ENCODE measurements around the gene NRGN.
A peak's percentile ranks its signal among the peaks of the same experiment; 100 is the strongest.

The NRGN gene

GRCh38 chr11:124739479-124740276 is at the start of gene NRGN:
Gene NRGN, plus strand, starts transcription at chr11:124739942. Its CDS starts 143 bp downstream, at chr11:124740085.
- DNase-seq = peak; percentile 53 to 67

GRCh38 chr11:124693142-124693541 is 46.6 kb upstream of the NRGN start:
- no peak for DNase-seq

DNA sequence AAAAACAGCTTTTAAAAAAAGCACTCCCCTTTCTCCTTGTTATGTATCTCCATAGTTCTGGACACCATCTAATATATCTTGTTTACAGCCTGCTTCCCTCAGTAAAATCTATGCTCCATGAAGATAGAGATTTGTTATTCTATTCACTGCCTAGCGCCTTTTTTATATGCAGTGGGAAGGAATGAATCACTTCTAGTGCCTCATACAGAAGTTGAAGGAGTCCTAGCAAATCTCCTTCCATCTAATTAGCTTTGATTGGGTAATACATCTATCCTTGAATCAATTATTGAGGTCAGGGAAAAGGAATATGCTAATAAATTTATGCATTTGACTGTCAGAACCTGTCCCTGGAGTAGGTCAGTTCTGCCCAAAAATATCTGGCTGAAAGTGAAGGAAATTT is 40.2 kb upstream of the NRGN start:
- DNase-seq = no peak

- DNase-seq = no peak
Observed at GRCh38 chr11:124700028-124700427, 39.7 kb upstream of the NRGN start.

DNA sequence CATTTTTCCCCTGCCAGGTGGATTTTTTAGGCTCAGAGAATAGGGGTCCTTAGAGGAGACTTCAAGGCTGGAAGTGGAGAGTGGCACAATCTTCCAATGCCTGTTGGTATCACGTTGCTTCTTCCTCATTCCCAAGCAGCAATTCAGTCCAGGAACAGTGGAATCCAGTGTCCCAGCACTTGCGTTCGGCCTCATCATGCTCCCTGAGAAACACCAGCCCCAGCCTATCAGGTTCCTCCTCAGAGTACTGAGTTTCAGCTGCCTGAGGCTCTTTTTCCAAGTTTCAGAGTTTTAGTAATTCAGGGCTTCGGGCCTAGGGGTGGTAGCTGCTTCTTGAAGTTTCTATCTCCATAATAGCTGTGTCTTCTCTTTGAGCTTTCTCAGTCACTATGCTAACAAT is 31.9 kb upstream of the NRGN start:
- DNase-seq = no peak

- no peak for DNase-seq
Observed at GRCh38 chr11:124712392-124712791, 27.4 kb upstream of the NRGN start.

GRCh38 chr11:124716591-124716990 is 23.2 kb upstream of the NRGN start:
- no peak for DNase-seq

DNA sequence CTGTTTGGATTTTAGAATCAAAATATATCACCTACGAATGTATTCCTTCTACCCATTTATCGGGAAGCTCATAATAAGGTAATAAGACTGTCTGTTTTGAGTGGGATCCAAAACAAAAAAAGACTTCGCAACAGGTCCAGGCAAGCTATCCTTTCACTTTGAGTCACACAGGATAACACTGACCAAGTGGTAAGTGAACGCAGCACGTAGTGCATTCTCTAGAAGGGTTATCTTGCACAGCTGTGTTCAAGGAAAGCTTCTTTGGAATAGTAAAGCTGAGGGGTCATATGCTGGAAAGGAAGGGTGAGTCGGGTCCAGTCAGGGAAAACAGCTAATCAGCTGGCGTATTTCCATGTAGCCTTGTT is 22.3 kb upstream of the NRGN start:
- no peak for DNase-seq

DNA sequence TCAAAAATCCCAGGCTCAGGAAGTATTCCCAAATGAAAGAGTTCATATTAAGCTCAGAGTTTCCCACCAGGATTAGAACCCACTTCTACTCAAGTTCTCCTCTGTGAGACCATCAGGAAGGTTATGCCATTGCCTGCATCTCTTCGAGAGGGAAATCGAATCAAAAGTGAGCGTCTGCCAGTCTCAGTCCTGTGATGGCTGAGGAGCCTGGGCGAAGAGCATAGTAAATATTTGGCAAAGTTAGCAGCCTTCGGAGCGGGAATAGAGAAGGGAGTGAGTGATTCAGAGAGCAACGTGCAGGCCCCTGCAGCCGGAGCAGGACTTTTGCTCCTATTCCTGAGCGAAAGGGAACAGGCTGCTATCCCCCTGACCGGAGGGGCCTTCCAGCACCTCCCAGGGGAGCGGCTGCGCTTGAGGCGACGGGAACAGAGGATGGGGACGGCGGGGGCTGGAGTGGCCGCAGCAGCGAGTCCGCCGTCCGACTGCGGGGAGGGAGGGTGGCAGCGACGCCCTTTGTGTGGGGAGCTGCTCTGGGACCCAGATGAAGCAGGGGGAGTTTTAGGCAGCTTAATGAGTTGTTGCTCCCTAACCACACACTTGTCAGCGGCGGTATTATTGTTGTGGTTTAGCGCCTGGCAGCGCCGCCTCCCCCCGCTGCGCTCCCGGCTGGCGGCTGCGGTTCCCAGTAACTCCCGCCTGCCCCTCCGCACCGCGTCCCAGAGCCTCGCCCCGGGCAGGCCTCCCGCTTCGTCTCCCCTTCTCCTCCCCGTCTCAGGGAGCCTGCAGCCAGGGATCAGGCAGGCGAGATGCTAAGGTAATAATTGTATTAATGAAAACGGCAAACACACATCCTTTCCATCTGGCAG is 21.7 kb upstream of the NRGN start:
- DNase-seq = no peak

DNA sequence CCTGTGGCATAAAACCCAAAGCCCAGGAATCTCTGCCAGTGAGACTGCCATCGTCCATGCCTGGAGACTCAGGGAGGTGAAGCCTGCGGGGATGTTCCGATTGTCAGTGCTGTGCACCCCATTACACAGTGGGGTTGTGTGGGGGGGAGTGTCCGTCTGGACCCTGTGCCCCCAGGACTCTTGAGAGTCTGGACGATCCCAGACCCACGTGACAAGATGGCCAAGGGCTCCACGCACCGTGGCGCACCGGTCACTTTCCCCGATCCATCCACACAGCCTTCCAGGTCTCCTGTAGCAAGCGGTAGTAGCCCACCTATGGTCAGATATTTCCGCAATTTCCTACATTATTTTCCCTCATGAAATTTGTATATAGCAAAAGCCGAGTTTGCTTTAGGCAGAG is 20.9 kb upstream of the NRGN start:
- no peak for DNase-seq

DNA sequence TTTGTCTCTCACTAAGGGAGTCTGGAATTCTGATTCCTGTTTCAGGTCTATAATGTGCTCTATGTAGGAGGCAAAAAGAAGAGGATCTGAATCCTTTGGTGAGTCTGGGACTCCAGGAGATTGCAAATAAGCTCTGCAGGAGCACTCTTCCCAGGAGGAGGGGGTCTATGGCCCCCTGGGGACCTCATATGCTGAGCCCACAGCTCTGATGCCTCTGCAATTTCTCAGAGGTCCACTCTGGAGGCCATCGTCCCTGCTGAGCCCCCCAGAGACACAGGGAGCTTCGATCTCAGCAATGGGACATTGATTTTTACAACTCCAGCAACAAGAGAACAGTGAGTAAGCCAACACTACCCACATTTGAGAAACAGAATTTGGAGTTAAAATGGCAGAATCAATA is 20.2 kb upstream of the NRGN start:
- DNase-seq = no peak

DNA sequence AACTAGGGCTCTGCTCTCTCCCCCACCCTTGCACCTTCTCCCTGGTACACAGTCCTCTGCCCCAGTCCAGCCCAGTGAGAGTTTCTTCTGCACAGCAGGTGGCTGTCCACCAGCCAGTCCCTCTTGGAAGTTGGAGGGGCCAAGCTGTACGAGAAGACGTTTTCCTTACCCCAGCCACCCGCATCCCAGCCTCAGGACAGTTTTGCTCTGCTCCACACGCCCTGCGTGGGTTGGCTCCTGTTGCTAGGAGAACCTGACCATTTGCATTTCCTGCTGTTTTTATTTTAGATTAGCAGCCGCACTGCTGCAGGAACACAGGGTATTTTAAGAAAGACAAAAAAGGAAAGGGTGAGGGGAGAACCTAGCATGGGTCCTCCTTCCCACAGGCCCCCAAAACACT is 17.6 kb upstream of the NRGN start:
- no peak for DNase-seq

- DNase-seq = no peak
Observed at GRCh38 chr11:124724979-124725718, 14.6 kb upstream of the NRGN start.

GRCh38 chr11:124725719-124726105 is 14.0 kb upstream of the NRGN start:
- DNase-seq = no peak

DNA sequence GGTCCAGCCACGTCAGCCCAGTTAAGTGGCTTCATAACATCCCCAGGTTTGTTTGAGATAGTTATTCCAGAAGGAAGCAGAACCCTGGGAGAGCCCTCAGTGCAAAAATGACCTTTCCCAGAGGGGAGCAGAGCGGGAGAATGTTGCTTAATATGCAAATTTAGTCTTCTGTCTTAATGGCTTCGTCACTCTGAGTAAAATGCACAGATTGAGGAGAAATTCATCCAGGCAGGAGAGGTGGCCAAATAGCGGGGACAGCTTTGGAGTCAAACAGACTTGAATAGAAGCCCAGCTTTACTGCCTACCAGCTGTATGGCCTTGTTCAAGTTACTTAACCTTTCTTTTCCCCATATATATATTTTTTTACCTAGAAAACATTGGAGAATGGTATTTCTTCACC is 12.3 kb upstream of the NRGN start:
- no peak for DNase-seq

- DNase-seq = no peak
Observed at GRCh38 chr11:124728134-124728533, 11.6 kb upstream of the NRGN start.

GRCh38 chr11:124729571-124729970 is 10.2 kb upstream of the NRGN start:
- no peak for DNase-seq

- no peak for DNase-seq
Observed at GRCh38 chr11:124732230-124732629, 7.5 kb upstream of the NRGN start.

DNA sequence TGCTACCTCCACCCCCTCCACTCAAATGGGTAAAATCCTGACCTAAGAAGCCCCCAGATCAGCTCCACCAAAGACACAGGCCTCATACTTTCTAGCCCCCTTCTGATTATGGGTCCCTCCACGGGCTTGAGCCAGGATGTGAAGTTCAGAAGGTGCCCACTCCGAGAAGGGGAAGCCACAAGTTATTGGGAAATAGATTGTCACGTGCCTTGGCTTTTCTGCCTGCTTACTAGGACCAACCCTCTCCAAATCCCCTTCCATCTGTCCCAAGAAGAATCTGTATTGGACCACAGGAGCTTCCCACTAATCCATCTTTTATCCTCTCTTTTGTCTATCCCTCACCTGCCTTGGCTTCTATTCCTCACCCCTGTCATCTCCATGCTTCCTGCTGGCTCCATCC is 3.0 kb upstream of the NRGN start:
- no peak for DNase-seq

DNA sequence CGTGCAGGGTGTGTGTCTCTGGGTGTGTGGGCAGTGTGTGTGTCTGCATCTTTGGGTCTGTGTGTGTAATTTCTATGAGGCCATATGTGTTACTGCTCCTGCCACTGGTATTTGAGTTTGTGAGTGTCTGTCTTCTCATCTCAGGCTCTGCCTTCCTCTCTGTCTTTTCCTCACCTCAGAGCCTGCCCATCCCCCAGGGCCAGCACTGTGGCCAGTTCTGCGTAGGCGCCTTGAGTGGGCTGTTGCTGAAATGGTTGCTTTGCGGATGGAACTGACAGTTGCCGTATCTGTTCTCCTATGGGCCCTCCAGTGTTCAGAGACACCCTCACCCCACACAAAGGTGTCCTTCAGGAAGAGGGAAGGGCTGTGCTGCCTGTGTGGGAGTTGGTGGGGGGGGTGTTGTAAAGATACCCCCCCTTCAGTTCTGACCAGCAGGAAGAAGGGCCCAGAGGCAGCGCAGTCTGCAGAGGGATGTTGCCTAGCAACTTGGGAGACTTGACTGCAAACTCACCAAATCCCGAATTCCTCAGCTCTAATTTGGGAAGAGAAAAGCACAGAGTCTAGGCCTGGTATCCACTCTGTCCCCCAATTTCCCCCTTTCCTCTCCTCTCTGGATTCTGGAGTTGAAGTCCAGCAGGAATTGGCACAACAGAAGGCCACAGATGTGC is 2.0 kb upstream of the NRGN start:
- DNase-seq = peak in 1 of 2 donors; percentile 12

- DNase-seq = no peak
Observed at GRCh38 chr11:124738713-124739478, 846 bp upstream of the NRGN start.

- no peak for DNase-seq
Observed at GRCh38 chr11:124740277-124740882, 638 bp downstream of the NRGN start.

Data from hippocampal formation (tissue), 2 donors.